ENCODE measurements around the gene VPS35L.
A peak's percentile ranks its signal among the peaks of the same experiment; 100 is the strongest.
"Not testable (repeated sequence)": the region's sequence is repeated elsewhere in the genome, so short reads cannot be mapped to it uniquely, and the experiment has no call there.

Gene VPS35L

DNA sequence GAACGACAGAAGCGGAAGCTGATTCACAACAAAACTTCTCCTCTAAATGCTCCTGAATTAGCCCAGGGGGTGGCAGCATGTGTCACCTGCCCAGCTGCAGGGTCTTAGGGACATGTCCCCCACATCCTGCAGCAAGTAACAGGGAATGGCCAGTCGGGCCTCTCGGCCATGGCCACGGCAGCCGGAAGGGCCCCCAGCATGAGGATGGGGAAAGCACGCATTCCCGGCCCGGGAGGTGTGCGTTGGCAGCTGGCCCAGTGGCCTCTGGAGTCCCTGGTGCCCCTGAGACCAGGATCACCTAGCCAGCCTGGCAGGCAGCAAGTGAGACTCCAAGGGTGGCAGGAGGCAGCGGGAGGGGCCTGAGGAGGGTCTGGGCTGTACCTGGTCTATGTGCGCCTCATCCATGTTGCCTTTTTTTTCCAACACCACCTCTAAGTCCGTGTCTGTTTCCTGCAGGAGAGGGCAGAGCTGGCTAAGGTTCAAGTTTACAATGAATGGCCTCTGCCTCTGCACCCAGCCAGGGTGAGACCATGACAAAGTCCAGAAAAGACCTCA lies 155.6 kb downstream of the VPS35L start:
- DNase-seq (ENCODE audit: low read depth), result no peak

DNA sequence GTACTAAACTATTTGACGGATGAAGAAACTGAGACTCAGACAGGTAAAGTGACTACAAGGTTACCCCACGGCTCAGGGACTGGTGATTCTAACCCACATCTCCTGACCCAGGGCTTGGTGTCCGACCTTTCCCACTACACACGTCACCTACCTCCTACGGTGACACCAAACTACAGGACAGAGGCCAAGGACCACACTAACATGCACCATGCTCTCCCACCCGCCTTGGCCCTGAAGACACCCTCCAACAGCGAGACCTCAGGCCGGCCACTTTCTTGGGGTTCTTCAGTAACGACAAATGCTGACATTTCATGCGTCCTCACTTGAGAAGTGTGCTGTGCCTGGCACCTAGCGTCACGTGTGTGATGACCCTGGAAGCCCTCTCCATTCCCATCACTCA lies 156.1 kb downstream of the VPS35L start:
- DNase-seq (ENCODE audit: low read depth), result no peak

DNA sequence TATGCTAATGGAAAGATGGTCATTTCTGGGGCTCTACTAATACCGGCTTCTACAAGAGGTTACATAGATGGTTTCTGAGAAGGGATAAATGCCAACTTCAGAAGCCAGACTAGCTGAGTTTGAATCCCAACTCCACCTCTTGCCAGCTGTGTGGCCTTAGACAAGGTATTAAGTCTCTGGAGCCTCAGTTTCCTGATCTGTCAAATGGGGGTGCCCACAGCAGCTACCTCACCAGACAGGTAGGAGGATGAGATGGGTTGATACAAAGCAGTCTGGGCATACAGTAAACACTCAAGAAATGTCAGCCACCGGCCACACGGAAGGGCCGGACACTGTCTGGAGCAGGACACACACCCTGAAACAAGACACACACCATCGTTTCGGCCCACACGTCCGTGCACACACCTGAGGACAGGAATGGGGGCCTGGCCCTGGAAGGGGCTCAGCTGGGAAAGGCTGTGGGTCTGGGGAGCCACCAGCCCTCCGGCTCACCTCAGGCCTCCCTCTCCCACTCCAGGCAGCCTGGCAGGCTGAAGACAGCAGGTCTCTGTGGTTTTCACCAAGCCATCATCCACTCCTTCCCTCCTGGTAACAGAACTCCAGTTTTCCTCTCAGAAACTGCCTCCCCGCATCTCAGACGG lies 157.0 kb downstream of the VPS35L start:
- DNase-seq (ENCODE audit: low read depth), result no peak

GRCh38 chr16:19713697-19714096 lies 158.2 kb downstream of the VPS35L start:
- no peak for DNase-seq (ENCODE audit: low read depth)

GRCh38 chr16:19715566-19715965 lies 160.1 kb downstream of the VPS35L start:
- no peak for DNase-seq (ENCODE audit: low read depth)

- DNase-seq (ENCODE audit: low read depth), result no peak
Observed at GRCh38 chr16:19716183-19716582, 160.7 kb downstream of the VPS35L start.

GRCh38 chr16:19716728-19717127 lies 161.2 kb downstream of the VPS35L start:
- DNase-seq (ENCODE audit: low read depth), result not testable (repeated sequence)

DNA sequence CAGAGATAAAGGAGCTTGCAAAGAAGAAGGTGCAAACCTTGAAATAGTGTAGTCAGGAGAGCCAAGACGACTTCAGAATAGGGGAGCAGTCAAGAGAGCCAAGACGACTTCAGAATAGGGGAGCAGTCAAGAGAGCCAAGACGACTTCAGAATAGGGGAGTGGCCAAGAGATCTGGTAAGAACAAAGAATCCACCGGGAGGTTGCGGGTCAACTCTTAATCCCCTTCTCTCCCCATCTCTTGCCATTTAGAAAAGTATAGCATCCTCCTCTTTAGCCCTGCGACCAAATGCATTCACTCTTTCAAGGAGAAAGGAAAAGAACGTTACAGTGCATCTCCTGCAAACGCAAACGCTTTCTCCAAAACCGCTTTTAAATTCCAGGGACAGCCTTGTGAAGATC lies 161.8 kb downstream of the VPS35L start:
- DNase-seq (ENCODE audit: low read depth), result no peak

DNA sequence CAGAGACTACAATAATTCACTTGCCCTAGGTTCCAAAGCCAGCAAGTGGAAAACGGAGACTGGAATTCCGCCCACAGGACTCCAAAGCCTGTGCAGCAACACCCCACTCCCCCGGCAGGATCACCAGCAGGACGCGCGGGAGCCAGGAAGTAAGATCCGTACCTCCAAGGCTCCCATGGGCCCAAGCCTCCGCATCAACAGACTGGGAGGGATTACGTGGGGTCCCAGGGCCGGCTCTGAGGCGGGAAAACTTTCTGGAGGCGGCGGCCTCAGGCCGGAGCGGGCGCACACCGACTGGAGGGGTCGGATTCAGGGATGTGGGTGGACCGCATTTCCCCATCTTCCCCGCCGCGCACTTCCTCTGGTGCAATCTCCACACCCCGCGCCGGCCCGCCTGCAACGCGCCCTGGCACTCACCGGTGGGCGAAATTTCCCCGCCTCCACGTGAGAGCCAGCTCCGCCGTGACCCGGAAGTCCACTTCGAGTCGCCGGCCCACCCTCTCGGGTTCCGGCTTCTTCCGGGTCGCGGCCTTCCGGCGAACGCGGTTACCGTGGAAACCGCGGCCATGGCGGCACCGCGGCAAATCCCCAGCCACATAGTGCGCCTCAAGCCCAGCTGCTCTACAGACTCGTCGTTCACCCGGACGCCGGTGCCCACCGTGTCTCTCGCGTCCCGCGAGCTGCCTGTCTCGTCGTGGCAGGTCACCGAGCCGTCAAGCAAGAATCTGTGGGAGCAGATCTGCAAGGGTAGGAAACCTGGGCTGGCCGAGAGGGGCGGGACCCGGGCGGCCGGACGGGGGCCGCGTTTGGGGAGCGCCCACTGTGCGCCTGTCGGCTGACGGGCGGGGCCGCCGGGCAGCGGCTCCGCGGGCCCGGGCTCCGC lies 162.5 kb downstream of the VPS35L start, which contains the start of the genes IQCK and KNOP1:
IQCK (plus strand) TSS at position 531 of the 883 bp plus-strand sequence; CDS start at position 567, 36 bp downstream.
KNOP1 (minus strand) TSS at position 487 of the 883 bp plus-strand sequence. CDS start 3,192 bp downstream, outside the sequence.
- peak; percentile 88 for DNase-seq (ENCODE audit: low read depth)

GRCh38 chr16:19718624-19718965 lies 163.1 kb downstream of the VPS35L start:
- DNase-seq (ENCODE audit: low read depth), result no peak

DNA sequence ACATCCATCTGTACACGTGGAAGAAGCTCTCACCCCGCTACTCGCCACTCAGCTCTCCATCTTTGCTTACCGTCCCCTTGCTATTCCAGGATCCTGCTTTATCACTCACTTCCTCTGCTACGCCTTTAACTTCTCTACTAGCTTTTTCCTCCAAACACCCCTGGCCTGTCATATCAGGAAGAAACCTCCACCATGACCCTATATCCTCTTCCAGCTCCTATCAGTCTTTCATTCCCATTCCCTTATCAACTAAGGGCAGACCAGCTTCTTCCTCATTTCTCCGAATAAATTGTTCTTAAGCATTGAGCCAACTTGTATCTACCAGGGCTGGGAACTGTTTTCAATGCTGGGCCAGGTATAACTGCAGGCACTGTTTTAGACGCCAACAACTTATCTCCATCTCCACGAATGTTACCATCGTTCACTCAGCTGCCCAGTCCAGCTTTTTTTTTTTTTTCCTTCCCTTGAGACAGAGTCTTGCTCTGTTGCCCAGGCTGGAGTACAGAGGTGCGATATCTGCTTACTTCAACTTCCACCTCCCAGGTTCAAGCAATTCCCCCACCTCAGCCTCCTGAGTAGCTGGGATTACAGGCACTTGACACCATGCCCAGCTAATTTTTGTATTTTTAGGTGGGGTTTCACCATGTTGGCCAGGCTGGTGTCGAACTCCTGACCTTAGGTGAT lies 166.9 kb downstream of the VPS35L start:
- no peak for DNase-seq (ENCODE audit: low read depth)

DNA sequence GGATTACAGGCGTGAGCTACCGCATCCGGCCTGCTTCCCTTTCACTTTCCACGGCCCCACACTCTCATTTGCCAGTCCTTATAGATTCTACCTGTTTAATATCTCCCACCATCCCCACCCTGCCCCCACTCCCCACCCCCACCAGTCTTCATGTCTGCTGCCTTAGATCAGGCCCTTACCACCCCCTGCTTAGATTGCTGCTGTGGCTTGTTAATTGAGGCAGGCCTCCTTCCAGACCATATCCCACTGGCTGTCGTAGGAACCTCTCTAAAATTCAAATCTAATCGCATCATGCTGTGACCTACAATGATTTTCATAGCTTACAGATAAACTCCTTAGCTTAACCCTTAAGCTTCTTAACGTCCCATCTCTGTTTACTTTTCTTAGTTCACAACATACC lies 167.5 kb downstream of the VPS35L start:
- DNase-seq (ENCODE audit: low read depth), result no peak

GRCh38 chr16:19728636-19728965 lies 173.1 kb downstream of the VPS35L start:
- no peak for DNase-seq (ENCODE audit: low read depth)

GRCh38 chr16:19733551-19733950 lies 178.0 kb downstream of the VPS35L start:
- DNase-seq (ENCODE audit: low read depth), result no peak

GRCh38 chr16:19735074-19735867 lies 179.8 kb downstream of the VPS35L start:
- DNase-seq (ENCODE audit: low read depth), result no peak

DNA sequence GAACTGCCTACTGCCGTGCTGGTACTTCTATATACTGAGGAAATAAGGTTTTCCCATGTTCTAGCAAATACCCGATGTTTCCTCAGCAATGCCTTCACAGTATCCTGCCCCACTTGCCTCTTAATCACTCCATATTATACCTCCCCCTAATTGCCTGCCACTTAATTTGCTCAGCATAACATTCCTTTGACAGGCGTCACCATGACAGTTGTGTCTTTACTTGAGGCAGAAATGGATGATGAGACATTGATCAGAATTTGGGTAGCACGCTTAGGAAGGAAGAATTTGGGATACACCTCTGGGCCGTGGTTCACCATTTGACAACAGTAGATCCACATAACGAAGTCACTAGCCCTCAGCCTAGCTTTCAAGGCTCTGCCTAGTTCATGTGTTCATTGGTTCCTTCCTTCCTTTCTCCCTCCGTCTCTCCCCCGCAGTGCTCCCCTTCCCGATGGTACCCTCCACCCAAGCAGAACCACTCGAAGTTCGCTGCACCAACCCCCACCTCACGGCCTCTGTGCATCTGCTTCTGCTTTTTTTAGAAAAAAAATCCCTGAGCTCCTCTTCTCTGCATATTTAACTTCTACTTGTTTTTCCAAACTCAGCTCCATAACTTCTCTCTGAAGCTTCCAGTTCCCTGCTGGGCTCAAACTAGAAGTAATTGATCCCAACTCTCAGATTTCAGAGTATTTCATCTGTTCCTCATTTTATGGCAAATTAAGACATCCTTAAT lies 182.0 kb downstream of the VPS35L start:
- no peak for DNase-seq (ENCODE audit: low read depth)

DNA sequence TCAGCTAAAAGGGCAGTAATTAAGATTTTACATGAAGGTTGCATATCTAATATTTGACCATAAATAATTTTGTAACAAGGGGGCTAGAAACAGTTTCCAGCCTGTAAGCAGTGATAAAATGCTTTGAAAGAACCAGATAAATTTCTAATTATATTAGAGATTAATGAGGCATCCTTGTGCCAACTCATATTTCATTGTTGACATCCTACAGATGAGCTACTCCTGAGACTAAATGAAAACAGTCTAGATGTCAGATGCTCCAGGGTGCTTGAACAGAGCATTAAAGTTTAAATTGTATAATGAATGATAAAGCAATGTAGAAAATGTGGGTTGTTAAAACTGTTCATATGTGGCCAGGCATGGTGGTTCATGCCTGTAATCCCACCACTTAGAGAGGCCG lies 185.9 kb downstream of the VPS35L start:
- no peak for DNase-seq (ENCODE audit: low read depth)

GRCh38 chr16:19743816-19744159 lies 188.3 kb downstream of the VPS35L start:
- no peak for DNase-seq (ENCODE audit: low read depth)

- no peak for DNase-seq (ENCODE audit: low read depth)
Observed at GRCh38 chr16:19744670-19745069, 189.2 kb downstream of the VPS35L start.

DNA sequence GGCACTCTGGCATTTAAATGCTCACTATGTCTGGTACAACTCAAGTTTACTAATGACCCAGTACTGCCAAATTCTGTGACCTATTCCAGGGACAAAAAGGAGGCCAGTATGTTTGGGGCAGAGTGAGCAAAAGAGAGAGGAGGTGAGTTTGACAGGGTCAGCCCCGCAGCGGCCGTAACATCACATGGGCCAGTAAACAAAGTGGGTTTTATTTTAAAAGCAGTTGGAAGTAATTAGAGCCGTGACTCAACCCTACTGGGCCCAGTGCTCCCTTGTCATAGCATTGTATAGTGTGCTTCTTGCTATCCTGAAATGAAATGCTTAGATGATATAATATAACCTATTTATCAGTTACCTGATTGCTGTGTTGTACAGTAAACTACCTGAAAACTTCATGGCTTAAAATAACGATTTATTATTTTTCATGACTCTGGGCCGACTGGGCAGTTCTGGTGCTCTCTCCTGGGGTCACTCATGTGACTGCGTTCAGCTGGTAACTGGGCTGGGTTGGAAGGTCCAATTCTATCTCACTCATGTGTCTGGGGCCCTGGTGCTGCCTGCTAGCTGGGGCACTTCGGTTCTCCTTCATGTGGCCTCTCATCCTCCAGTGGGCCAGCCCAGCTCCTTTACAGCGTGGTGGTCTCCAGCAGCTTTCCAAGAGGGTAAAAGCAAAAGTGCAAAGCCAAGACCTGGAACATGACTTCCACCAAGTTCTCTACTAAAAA lies 189.9 kb downstream of the VPS35L start:
- peak; percentile 25 for DNase-seq (ENCODE audit: low read depth)

DNA sequence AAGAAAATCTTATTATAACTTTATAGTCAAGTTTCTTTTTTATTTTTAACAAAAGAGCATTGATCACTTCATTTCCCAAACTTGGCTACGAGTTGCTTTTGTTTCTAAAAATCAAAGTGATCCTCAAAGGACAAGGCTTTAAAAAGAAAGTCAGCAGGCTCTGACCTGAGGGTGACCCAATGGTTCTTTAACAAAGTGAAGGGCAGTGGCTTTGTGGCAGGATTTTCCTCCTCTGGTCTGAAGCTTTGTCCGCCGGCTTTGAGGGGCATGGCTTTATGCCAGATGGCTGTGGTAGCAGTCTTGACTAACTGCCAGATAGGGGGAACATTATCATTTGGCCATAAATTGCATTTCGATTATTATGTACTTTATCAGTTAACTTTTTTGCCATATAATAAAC lies 191.1 kb downstream of the VPS35L start:
- DNase-seq (ENCODE audit: low read depth), result no peak
